Suprapubic skin (tissue), 4 donors: ENCODE measurements around the gene CAB39L. TPM values are rescaled to one million over a fixed set of nuclear protein-coding genes. Genes with fewer than 3 reads are reported as not detected.

Experiments used
- DNase-seq, 2 donors: peaks; one replicate each; pipeline ENCODE4 v3.0.0-alpha.2; 2019; ENCODE audit warnings: low spot score in 2 of 2
- H3K27ac ChIP-seq: fragments of 200-600 bp; sonication (generic); one replicate; pipeline ENCODE4 v1.5.1; 2019
- H3K27me3 ChIP-seq: fragments of 200-600 bp; sonication (generic); one replicate; pipeline ENCODE4 v1.5.1; 2019
- H3K36me3 ChIP-seq: fragments of 200-600 bp; sonication (generic); one replicate; pipeline ENCODE4 v1.5.1; 2019
- H3K4me1 ChIP-seq: fragments of 200-600 bp; sonication (generic); one replicate; pipeline ENCODE4 v1.5.1; 2019
- H3K4me3 ChIP-seq: fragments of 200-600 bp; sonication (generic); one replicate; pipeline ENCODE4 v1.5.1; 2019; ENCODE audit warnings: mild to moderate bottlenecking
- H3K9me3 ChIP-seq: fragments of 200-600 bp; sonication (generic); one replicate; pipeline ENCODE4 v1.5.1; 2019
- CTCF ChIP-seq, 2 donors: fragments of 200-600 bp in 1 of 2; fragments of 450-650 bp in 1 of 2; sonication (generic) in 1 of 2; IDR thresholded peaks; one replicate each; pipeline ENCODE4 v1.5.1; 2016 to 2019; ENCODE audit warnings: antibody characterized with exemption in 2 of 2, mild to moderate bottlenecking in 1 of 2, moderate library complexity in 1 of 2
- EP300 ChIP-seq: sonication (generic); formaldehyde crosslinking; IDR thresholded peaks from one replicate; pipeline ENCODE4 v1.6.1; 2017; ENCODE audit warnings: antibody characterized with exemption
- POLR2A ChIP-seq, 2 donors: fragments of 450-650 bp; IDR thresholded peaks; one replicate each; pipeline ENCODE4 v1.6.1; 2017; ENCODE audit warnings: antibody characterized with exemption in 2 of 2, mild to moderate bottlenecking in 2 of 2, moderate library complexity in 2 of 2
- POLR2AphosphoS5 ChIP-seq, 3 donors: sonication (generic); formaldehyde crosslinking; IDR thresholded peaks; one replicate each; pipeline ENCODE4 v1.6.1; 2017; ENCODE audit warnings: antibody characterized with exemption in 3 of 3
- WGBS: methylation state at CpG from one replicate; pipeline ENCODE4 v1.1.5; 2018; 5-methylcytosine and 5-hydroxymethylcytosine counted together
- total RNA-seq, 4 donors: library from RNA; depleted of rRNA; stranded (reverse); fragments of >200 nt; gene quantifications; one replicate each; pipeline ENCODE4 v1.1.0, GENCODE V29; 2016

Gene CAB39L
- total RNA-seq, 4 donors from 2014 or later: 17.8 to 45.1 (median 28.6) TPM

DNA sequence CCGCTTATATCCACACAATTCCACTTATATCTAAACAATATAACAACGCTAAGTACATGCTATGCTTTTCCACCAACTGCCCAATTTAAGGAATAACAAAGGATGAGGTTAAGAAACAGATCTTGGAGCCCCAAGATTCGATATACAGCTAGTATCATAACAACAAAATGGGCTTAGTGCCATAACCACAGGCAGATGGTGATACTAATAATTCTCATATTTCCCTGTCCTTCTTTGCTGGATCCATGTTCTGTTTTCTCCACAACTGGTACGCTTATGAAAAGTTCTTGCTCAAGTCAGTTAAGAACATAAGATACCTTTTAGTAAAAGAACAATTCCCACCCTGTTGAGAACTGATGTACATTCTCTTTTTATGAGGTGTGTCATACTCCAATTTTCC lies 33.9 kb downstream of the CAB39L start:
- no peak overlapping the region for H3K27ac ChIP-seq
- no peaks in the 10 kb centered on the region for H3K27me3 ChIP-seq
- no peak overlapping the region for H3K4me3 ChIP-seq
- no peaks in the 10 kb centered on the region for H3K36me3 ChIP-seq
- 77% methylated on average over 4 of the region's 4 CpGs for WGBS
- peaks cover 2% of the 10 kb centered on the region for H3K4me1 ChIP-seq
- no peak for TF ChIP-seq EP300
- TF ChIP-seq CTCF (IDR thresholded peaks at IDR 0.05): no peak
- no peak for TF ChIP-seq POLR2A (IDR thresholded peaks at IDR 0.05)
- no peak for TF ChIP-seq POLR2AphosphoS5 (IDR thresholded peaks at IDR 0.05)
- H3K9me3 ChIP-seq: peaks cover under 1% of the 10 kb centered on the region
- no peak for DNase-seq

DNA sequence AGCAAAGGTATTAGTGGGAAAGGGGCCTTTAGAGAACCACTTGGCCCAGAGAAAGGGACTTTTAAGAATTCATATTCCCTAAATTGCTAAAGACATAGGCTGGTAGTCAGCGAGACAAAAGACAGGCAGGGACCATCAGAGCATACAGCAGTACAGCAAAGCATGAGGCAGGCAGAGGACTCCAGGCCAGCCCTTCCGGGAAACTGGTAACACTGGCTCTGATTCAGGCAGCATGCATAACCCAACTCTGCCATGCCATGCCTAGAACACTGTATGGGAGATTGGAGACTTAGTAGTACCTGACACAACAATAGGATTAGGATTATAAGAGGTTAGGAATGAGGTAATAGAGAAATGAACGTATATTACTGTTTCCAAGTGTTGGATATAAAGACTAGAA lies 34.9 kb downstream of the CAB39L start:
- Histone ChIP-seq H3K36me3 (no peaks in the 10 kb centered on the region), H3K27ac (peak overlapping the region; percentile 24), H3K27me3 (no peaks in the 10 kb centered on the region), H3K9me3 (peaks cover 8% of the 10 kb centered on the region), H3K4me1 (peaks cover 2% of the 10 kb centered on the region), H3K4me3 (no peak overlapping the region)
- TF ChIP-seq POLR2AphosphoS5 (IDR thresholded peaks at IDR 0.05): no peak
- TF ChIP-seq CTCF (IDR thresholded peaks at IDR 0.05): no peak
- no peak for TF ChIP-seq POLR2A (IDR thresholded peaks at IDR 0.05)
- no peak for TF ChIP-seq EP300
- 66% methylated on average over 3 of the region's 3 CpGs for WGBS
- no peak for DNase-seq

DNA sequence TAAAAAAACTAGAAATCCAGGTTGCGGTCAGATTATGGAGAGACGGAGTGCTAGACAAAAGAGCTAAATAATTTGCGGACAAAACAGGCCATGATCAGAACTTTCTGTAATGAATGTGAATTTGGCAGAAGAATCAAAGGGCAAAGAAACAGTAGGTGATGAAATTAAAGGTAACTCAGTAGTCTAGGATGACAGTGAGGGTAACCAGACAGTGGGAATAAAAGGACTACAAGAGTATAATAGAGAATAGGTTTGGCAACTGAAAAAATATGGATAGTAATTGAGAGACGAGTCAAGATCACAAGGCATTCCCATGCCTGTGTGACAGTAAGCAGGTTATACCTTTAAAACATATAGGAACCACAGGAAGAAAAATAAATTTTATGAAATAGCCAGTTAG lies 35.9 kb downstream of the CAB39L start:
- DNase-seq: no peak
- Histone ChIP-seq H3K9me3 (peaks cover 8% of the 10 kb centered on the region), H3K4me3 (no peak overlapping the region), H3K4me1 (peaks cover 2% of the 10 kb centered on the region), H3K27ac (no peak overlapping the region), H3K27me3 (no peaks in the 10 kb centered on the region), H3K36me3 (no peaks in the 10 kb centered on the region)
- TF ChIP-seq POLR2AphosphoS5 (IDR thresholded peaks at IDR 0.05) (no peak), POLR2A (IDR thresholded peaks at IDR 0.05) (no peak), CTCF (IDR thresholded peaks at IDR 0.05) (no peak), EP300 (no peak)
- WGBS: 96% methylated on average over 4 of the region's 4 CpGs

DNA sequence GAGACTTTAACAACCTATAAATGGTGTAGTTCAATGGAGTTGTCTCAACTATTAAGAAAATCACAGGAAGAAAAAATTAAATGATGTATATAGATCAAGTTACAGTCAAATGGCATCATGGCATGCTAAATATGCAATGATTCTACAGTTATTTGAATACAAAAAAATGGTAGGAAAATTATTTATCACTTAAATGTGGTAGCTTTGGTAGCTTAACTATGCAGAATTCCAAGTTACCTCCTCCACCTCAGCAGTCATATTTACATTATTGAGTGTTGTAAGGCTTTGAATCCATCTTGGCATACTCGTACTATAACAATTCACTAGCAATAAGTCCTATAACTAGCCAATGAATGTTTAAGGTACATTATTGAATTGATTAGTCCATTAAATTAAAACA lies 36.8 kb downstream of the CAB39L start:
- no peak for DNase-seq
- Histone ChIP-seq H3K9me3 (peaks cover 8% of the 10 kb centered on the region), H3K27ac (no peak overlapping the region), H3K36me3 (no peaks in the 10 kb centered on the region), H3K4me3 (no peak overlapping the region), H3K27me3 (no peaks in the 10 kb centered on the region), H3K4me1 (peaks cover 6% of the 10 kb centered on the region)
- 97% methylated on average over 1 of the region's 1 CpG for WGBS
- TF ChIP-seq POLR2AphosphoS5 (IDR thresholded peaks at IDR 0.05) (no peak), EP300 (no peak), POLR2A (IDR thresholded peaks at IDR 0.05) (no peak), CTCF (IDR thresholded peaks at IDR 0.05) (no peak)

- H3K4me1 ChIP-seq: peaks cover 23% of the 10 kb centered on the region
- H3K27me3 ChIP-seq: no peaks in the 10 kb centered on the region
- H3K27ac ChIP-seq: no peak overlapping the region
- no peak for DNase-seq
- H3K4me3 ChIP-seq: no peak overlapping the region
- 100% methylated on average over 1 of the region's 1 CpG for WGBS
- no peaks in the 10 kb centered on the region for H3K36me3 ChIP-seq
- H3K9me3 ChIP-seq: peaks cover 8% of the 10 kb centered on the region
- TF ChIP-seq POLR2A (IDR thresholded peaks at IDR 0.05) (no peak), EP300 (no peak), POLR2AphosphoS5 (IDR thresholded peaks at IDR 0.05) (no peak), CTCF (IDR thresholded peaks at IDR 0.05) (no peak)
Observed at GRCh38 chr13:49404703-49405020, 39.2 kb downstream of the CAB39L start.
